Aortic smooth muscle cell (primary cell): Measurements from ENCODE around the gene FOXL2. TPM values are rescaled to one million over a fixed set of nuclear protein-coding genes. Genes with fewer than 3 reads are reported as not detected.

Experiments used
- total RNA-seq: library from RNA; depleted of rRNA; stranded (reverse); fragments of >200 nt; gene quantifications from 2 replicates; pipeline ENCODE4 v1.2.3, GENCODE V29; 2014

The FOXL2 gene
- total RNA-seq: not detected in 2 replicates

GRCh38 chr3:138946663-138947494, at the start of gene FOXL2, which contains the start of gene FOXL2NB:
TSS of gene FOXL2 (minus strand) at chr3:138947137. CDS start at chr3:138946722, 415 bp downstream.
TSS of gene FOXL2NB (plus strand) at chr3:138947217. CDS start at chr3:138947365, 148 bp downstream.

Other genes starting within 250 kb of the FOXL2 start
- 7.9 and 13.2 TPM in 2 replicates for gene PIK3CB, start 112.2 kb downstream of the FOXL2 start, total RNA-seq
- gene FOXL2NB, start 80 bp upstream of the FOXL2 start, total RNA-seq: not detected in 2 replicates
- gene PRR23A, start 59.1 kb upstream of the FOXL2 start, total RNA-seq: not detected in 2 replicates
- gene PRR23B, start 73.8 kb upstream of the FOXL2 start, total RNA-seq: not detected in 2 replicates
- not detected in 2 replicates for gene PRR23C, start 97.8 kb upstream of the FOXL2 start, total RNA-seq